Measurements from ENCODE around the gene GPR17. TPM values are rescaled to one million over a fixed set of nuclear protein-coding genes. Genes with fewer than 3 reads are reported as not detected.
A peak's percentile ranks its signal among the peaks of the same experiment; 100 is the strongest.

Gene GPR17
- total RNA-seq, 1 donor from 2014 or later: not detected

DNA sequence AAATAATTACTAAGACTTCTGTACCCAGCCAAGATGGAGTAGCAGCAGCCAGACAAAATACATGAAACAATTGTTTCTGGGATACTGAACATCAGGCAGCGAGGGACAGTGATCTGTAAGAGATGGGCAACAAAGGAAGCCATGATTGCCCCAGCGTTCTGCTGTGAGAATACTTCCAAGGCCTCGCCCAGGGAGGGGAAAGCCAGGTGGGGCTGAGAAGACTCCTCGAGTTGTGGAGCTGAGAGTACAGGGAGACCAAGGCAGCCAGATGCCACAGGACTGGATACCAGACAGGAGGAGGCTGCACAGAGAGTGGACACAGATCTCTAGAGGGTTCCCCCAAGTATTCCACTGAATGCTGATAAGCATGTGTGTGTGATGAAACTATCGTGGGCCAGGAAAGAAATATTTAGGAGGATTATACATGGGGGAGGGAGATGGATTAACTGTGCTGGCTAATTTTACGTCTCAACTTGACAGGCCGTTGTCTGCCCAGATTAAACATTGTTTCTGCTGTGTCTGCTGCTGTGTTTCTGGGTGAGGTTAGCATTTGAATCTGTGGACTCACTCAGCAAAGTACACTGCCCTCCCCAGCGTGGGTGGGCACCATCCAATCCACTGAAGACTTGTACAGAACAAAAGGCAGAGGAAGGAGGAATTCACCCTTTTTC, 39.6 kb downstream of the GPR17 start:
- DNase-seq (ENCODE audit: low read depth, low spot score): no peak

- no peak for DNase-seq (ENCODE audit: low read depth, low spot score)
Measured at GRCh38 chr2:127688405-127688804, 42.5 kb downstream of the GPR17 start.

GRCh38 chr2:127690696-127691095, 44.7 kb downstream of the GPR17 start:
- DNase-seq (ENCODE audit: low read depth, low spot score): no peak

GRCh38 chr2:127694986-127695385, 49.0 kb downstream of the GPR17 start:
- no peak for DNase-seq (ENCODE audit: low read depth, low spot score)

GRCh38 chr2:127695491-127696472, 49.8 kb downstream of the GPR17 start:
- DNase-seq (ENCODE audit: low read depth, low spot score): peak; percentile 46

GRCh38 chr2:127697482-127698180, 51.7 kb downstream of the GPR17 start:
- no peak for DNase-seq (ENCODE audit: low read depth, low spot score)

- DNase-seq (ENCODE audit: low read depth, low spot score): no peak
Measured at GRCh38 chr2:127698553-127699355, 52.8 kb downstream of the GPR17 start.

- DNase-seq (ENCODE audit: low read depth, low spot score): no peak
Measured at GRCh38 chr2:127700527-127701192, 54.7 kb downstream of the GPR17 start.

DNA sequence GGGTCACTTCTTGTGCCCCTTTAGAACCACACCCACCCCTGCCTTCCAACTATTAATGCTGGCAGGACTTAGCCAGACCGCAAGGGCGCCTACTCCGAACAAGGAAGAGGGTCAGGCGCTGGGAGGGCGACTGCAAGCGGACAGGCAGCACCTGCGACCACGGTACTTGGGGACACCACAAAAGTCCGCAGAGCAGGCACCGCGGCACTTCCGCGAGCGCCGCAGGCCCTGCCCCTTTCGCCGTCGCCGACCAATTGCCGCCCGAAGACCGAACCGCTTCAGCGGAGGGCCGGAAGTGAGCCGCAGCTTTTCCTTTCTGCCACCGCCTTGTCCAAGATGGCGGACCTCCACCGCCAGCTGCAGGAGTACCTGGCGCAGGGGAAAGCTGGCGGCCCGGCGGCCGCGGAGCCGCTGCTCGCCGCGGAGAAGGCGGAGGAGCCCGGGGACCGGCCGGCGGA, 55.3 kb downstream of the GPR17 start, which contains the start of gene SFT2D3:
SFT2D3 (plus strand) TSS at position 305 of the 458 bp plus-strand sequence; CDS start at position 337, 32 bp downstream.
- peak; percentile 72 for DNase-seq (ENCODE audit: low read depth, low spot score)

GRCh38 chr2:127701651-127702394, 55.9 kb downstream of the GPR17 start:
- peak; percentile 37 for DNase-seq (ENCODE audit: low read depth, low spot score)

Other genes with a start within 250 kb of the GPR17 start
- not detected in 2 replicates for gene PROC, start 227.7 kb upstream of the GPR17 start, total RNA-seq
- gene IWS1, start 119.7 kb upstream of the GPR17 start, total RNA-seq: 37.9 and 46.8 TPM in 2 replicates
- gene MYO7B, start 110.5 kb upstream of the GPR17 start, total RNA-seq: 0.07 and 1.5 TPM in 2 replicates
- gene LIMS2, start 29.4 kb downstream of the GPR17 start, total RNA-seq: 5.7 and 12.4 TPM in 2 replicates
- 2.5 and 4.8 TPM in 2 replicates for gene SFT2D3, start 55.3 kb downstream of the GPR17 start, total RNA-seq
- 27.0 and 42.8 TPM in 2 replicates for gene WDR33, start 165.0 kb downstream of the GPR17 start, total RNA-seq
- 36.2 and 42.7 TPM in 2 replicates for gene POLR2D, start 212.0 kb downstream of the GPR17 start, total RNA-seq
- gene AMMECR1L, start 239.8 kb downstream of the GPR17 start, total RNA-seq: 17.2 and 22.5 TPM in 2 replicates

Measured in pulmonary artery endothelial cell (primary cell).